ENCODE measurements around the gene C16orf78.

The C16orf78 gene

DNA sequence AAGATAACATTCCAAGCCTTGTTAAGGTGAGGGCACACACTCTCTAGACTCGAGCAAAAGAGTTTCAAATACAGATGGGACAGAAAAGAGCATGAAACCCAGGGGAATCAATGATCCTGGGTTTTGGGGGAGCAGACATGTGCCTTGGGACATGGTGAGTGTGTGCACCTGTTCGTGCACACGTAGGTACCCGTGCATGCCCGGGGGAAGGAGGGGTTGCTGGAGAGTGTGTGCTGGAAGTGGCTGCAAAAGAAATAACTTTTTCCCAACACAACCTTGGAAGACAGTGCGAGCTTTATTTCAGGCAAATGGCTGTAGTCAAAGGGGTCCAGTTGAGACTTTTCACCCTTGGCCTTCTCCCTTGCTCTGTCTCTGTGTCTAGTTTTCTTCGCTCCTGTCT lies 62.6 kb downstream of the C16orf78 start:
- DNase-seq: no peak

GRCh38 chr16:49437344-49437743 lies 63.7 kb downstream of the C16orf78 start:
- DNase-seq: no peak

- no peak for DNase-seq
These were observed 65.4 kb downstream of the C16orf78 start for GRCh38 chr16:49439050-49439449.

DNA sequence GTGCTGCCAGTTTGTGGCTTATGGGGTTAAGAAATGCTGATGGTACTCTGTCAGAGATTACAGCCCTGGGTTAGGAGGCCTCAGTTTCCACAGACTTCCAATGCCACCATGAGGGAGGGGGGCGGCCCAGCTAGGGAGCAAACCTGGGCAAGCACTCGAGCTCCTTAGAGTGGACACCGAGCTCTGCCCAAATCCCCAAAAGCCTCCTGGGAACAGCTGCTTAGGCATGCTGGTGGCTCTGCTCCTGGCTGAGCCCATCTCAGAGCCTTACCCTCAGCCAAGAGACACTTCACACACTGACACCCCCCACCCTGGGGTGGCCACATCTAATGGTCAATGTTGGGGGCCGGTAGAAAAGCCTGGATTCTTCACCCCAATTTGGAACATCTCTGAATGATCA lies 66.1 kb downstream of the C16orf78 start:
- no peak for DNase-seq

DNA sequence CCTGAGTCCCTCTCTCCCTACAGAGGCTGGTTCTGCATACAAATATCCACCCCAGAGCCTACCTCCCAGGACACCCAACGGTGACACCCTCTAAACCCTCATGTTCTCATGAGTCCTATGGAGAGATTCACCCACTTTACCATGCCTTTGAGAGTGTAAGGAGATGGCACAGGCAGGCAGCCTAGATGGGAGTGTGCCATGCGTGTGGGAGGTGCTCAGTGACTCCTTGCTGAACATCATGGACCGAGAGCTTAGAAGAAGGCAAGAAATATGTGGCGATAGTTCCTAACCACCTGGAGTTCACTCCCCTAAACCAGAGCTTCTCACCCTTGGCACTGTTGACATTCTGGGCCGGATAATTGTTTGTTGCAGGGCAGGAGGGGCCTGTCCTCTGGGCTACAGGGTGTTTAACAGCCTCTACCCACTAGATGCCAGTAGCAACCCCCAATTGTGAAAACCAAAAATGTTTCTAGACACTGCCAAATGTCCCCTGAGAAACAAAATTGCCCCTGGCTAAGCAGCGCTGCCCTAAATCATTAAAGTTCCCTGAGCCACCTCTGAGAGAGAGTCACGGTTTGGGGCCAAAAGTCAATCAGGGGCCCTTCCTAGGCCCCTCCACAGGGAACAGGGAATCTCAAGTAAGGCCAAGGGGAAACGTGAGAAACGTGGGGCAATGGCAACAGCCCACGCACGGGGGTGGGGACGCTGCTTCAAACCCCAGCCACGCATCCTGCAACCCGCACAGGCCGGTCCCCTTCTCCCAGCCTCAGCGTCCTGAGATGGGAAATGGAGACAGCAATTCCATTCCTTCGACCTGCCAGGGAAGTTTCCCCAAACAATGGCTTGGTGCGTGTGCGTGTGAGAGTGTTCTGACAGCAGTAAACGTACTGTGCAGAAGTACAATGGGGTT lies 66.8 kb downstream of the C16orf78 start:
- no peak for DNase-seq

- DNase-seq: no peak
These were observed 67.8 kb downstream of the C16orf78 start for GRCh38 chr16:49441366-49441780.

DNA sequence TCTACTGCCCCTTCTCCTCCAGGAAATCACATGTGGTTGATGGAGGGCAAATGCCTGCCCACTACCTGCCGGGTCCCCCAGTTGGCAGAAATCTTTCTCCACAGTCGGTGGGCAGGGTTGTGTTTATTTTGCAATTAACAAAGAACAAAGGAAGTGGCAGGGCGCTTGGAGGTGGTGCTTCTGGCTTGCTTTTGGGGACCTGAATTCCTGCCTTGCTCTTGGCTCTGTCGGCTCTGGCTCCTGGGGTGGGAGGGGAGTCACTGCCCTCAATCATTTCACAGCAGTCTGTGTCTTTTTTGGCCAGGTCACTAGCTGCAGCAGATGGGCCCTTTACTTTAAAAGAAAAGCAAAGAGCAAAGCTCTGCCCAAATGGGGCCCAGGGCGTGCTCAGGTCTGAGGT lies 69.2 kb downstream of the C16orf78 start:
- DNase-seq: no peak

GRCh38 chr16:49443576-49443975 lies 70.0 kb downstream of the C16orf78 start:
- DNase-seq: no peak

DNA sequence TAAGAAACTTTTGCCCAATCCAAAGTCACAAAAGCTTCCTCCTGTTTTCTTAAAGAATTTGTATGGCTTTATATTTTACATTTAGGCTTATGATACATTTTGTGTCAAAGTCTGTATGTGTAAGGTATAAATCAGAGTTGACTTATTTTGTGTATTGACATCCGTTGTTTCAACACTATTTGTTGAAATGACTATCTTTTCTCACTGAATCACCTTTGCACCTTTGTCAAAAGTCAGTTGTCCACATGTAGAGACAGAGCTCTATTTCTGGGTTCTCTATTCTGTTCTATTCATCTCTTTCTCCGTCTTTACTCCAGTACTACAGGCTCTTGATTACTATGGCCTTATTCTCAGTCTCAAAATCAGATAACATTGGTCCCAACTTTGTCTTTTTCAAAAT lies 73.2 kb downstream of the C16orf78 start:
- DNase-seq: no peak

All from SHP77 (cell line).